GM20431 (cell line): Measurements from ENCODE around the gene POLR1B.

Experiments used
- in situ Hi-C: fragments of 300-500 bp; cut with MseI, MboI; formaldehyde crosslinking; loops from one replicate; pipeline ENCODE4 v1.15.0; 2020; ENCODE audit warnings: low sequenced_read_pairs; ENCODE audit not compliant: unreplicated experiment

POLR1B gene

GRCh38 chr2:112591413-112591812 is 49.1 kb downstream of the POLR1B start:
- in situ Hi-C loops: no loop called here

GRCh38 chr2:112593736-112594135 is 51.5 kb downstream of the POLR1B start:
- in situ Hi-C loops: no loop called here

DNA sequence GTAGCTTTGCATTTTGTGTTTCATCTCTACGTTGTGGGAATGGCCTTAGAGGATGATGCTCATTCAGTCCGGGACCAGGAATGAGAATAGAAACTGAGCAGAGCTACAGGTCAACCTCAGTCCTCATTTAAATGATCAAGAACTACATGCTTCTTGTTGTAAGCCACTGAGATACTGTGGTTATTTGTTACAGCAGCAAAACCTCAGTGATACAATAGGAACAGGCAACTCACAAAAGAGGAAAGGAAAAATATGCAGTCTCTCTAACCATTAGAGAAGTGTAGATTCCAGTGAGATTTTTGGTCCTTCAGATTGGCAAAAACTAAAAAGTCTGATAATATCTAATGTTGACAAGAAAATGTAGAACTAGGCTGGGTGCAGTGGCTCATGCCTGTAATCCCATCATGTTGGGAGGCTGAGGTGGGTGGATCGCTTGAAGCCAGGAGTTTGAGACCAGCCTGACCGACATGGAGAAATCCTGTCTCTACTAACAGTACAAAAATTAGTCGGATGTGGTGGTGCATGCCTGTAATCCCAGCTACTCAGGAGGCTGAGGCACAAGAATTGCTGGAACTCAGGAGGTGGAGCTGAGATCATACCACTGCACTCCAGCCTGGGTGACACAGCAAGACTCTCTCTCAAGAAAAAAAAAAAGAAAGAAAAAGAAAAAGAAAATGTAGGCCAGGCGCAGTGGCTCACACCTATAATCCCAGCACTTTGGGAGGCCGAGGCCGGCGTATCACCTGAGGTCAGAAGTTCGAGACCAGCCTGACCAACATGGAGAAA is 55.5 kb downstream of the POLR1B start:
- in situ Hi-C loops: no loop called here

DNA sequence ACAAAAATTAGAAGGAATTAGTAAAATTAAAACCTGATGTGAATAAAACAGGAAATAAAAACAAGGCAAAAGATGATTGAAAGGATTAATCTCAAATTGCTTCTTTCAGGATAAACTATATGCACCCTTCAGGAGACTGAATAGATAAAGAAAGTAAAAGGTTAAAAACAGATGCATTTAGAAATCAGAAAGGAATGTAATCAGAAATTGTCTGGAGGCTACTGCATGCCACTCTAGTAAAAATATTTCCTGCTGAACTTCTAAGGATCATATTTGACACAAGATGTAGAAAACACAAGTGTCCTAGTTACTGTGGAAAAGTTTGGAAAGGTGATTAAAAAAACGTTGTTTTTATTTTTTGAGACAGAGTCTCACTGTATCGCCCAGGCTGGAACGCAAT is 58.4 kb downstream of the POLR1B start:
- in situ Hi-C loops: loop anchor here (25.0 kb wide), 1 partner anchor 337 kb away; no protein-coding TSS in a partner anchor

DNA sequence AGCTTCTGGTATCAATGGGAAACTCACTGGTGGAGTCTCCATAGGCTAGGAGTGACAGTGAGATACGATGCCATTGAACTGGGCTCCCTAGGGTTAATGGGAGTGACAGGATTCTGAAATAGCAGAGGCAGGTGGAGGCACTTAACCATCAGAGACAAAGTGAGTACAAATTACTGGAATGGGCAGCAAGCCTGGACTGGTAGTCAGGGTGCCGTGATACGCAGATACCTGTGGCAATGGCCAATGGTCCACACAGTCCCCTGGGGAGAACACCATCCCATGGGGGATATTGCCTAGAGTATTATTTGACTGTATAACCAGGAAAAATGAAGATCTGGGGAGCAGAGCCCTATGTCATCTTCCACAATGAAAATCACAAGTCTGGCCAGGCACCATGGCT is 59.5 kb downstream of the POLR1B start:
- in situ Hi-C loops: loop anchor here (25.0 kb wide), 1 partner anchor 336 kb away; no protein-coding TSS in a partner anchor

DNA sequence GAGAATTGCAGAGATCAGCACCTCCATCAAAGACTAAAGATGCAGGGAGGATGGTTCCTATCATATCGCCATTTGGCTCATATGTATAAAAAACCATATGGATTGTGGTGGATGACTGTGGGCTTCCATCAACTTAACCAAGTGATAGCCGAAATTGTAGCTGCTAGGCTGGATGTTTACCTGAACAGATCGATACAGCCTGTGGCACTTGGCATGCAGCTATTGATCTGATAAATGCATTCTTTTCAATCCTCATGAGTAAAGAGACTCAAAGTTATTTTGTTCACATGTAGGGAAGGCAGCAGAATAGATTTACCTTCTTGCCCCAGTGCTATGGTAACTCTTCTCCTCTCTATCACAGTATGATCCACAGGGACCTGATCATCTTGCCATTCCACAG is 60.7 kb downstream of the POLR1B start:
- in situ Hi-C loops: loop anchor here (25.0 kb wide), 1 partner anchor 334 kb away; no protein-coding TSS in a partner anchor

- in situ Hi-C loops: loop anchor here (25.0 kb wide), 1 partner anchor 334 kb away; no protein-coding TSS in a partner anchor
Observed at GRCh38 chr2:112603731-112604130, 61.5 kb downstream of the POLR1B start.

DNA sequence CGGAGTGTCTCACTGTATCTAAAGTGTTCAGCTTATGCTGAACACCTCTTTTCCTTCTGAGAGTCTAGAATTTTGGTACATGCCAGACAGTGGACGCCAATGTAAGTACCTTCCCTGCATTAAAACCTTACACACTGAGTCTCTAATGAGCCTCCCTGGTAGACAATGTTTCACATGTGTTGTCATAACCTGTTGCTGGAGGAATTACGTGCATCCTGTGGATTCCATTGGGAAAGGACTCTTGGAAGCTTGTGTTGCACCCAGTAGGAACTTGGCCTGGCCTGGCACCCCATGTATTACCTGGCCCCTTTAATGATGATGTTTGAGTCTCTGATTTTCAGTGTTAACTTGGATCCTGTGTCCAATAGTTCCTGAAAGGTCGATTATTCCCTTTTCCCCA is 62.7 kb downstream of the POLR1B start:
- in situ Hi-C loops: loop anchor here (25.0 kb wide), 1 partner anchor 332 kb away; no protein-coding TSS in a partner anchor

- in situ Hi-C loops: loop anchor here (25.0 kb wide), 1 partner anchor 331 kb away; no protein-coding TSS in a partner anchor
Observed at GRCh38 chr2:112605926-112606325, 63.7 kb downstream of the POLR1B start.

DNA sequence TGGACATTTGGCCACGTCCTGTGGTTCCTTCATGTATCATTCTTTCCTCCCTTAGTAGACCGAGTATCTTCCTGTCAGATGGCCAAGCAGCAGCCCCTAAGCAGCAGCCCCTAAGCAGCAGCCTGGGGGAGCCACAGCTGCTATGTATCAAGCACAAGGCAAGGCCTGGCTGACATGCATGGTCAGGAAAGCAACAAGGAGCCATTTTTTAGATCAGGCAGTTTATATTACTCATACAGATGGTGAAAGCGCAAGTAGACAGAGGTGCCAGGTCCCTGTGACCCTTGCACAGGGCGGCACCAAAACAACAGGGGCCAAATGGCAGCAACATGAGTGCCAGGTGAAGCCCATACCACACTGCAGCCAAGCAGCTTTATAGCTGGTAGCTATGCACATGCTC is 64.3 kb downstream of the POLR1B start:
- in situ Hi-C loops: loop anchor here (25.0 kb wide), 1 partner anchor 331 kb away; no protein-coding TSS in a partner anchor

- in situ Hi-C loops: loop anchor here (25.0 kb wide), 1 partner anchor 329 kb away; no protein-coding TSS in a partner anchor
Observed at GRCh38 chr2:112607680-112608438, 65.6 kb downstream of the POLR1B start.

DNA sequence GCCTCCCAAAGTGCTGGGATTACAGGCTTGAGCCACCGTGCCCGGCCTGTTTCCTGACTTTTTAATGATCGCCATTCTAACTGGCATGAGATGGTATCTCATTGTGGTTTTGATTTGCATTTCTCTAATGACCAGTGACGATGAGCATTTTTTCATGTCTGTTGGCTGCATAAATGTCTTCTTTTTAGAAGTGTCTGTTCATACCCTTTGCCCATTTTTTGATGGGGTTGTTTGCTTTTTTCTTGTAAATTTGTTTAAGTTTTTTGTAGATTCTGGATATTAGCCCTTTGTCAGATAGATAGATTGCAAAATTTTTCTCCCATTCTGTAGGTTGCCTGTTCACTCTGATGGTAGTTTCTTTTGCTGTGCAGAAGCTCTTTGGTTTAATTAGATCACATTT is 67.1 kb downstream of the POLR1B start:
- in situ Hi-C loops: loop anchor here (25.0 kb wide), 1 partner anchor 328 kb away; no protein-coding TSS in a partner anchor

DNA sequence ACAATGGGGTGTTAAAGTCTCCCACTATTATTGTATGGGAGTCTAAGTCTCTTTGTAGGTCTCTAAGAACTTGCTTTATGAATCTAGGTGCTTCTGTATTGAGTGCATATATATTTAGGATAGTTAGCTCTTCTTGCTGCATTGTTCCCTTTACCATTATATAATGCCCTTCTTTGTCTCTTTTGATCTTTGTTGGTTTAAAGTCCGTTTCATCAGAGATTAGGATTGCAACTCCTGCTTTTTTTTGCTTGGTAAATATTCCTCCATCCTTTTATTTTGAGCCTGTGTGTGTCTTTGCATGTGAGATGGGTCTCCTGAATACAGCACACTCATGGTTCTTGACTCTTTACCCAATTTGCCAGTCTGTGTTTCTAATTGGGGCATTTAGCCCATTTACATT is 70.0 kb downstream of the POLR1B start:
- in situ Hi-C loops: loop anchor here (25.0 kb wide), 1 partner anchor 325 kb away; no protein-coding TSS in a partner anchor

GRCh38 chr2:112614201-112614840 is 72.1 kb downstream of the POLR1B start:
- in situ Hi-C loops: loop anchor here (25.0 kb wide), 1 partner anchor 323 kb away; no protein-coding TSS in a partner anchor

GRCh38 chr2:112615051-112615450 is 72.8 kb downstream of the POLR1B start:
- in situ Hi-C loops: loop anchor here (25.0 kb wide), 1 partner anchor 322 kb away; no protein-coding TSS in a partner anchor

- in situ Hi-C loops: loop anchor here (25.0 kb wide), 1 partner anchor 322 kb away; no protein-coding TSS in a partner anchor
Observed at GRCh38 chr2:112615798-112616197, 73.5 kb downstream of the POLR1B start.

DNA sequence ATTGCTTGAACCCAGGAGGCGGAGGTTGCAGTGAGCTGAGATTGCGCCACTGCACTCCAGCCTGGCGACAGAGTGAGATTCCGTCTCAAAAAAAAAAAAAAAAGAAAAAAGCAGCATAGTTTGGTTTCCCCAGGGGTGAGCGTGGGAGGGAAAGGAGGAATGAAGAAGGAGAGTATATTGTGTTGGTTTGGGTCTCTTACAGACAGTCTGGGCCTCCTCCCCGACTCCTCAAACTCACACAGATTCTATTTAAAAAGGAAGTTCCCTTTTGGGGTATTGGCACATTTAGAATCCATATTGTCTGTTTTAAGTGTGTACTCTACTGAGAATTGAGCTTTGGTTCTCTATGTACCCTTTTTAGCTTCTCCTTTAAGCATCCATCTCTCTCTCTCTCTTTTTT is 76.1 kb downstream of the POLR1B start:
- in situ Hi-C loops: loop anchor here (25.0 kb wide), 1 partner anchor 319 kb away; no protein-coding TSS in a partner anchor

GRCh38 chr2:112621790-112622527 is 79.7 kb downstream of the POLR1B start:
- in situ Hi-C loops: loop anchor here (10.0 to 25.0 kb wide), 2 partner anchors 103 to 315 kb away; partner anchors contain the start of gene NT5DC4

DNA sequence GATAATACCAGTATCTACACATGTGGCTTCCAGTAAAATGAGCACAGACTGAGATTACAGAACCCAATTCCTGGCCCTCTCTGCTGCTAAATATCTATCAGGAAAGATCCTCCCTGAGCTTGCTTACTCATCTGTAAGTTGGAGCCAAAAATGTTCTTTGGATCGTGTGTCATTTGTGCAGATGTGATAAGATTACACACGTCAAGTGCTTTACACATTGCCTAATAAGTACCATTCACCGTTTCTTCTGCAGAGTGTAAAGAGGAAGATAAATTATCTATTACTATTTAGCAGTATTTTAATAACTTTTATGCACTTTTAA is 80.2 kb downstream of the POLR1B start:
- in situ Hi-C loops: loop anchor here (10.0 to 25.0 kb wide), 2 partner anchors 102 to 315 kb away; partner anchors contain the start of gene NT5DC4
